A549 (cell line): ENCODE results near the gene PBRM1. TPM values are rescaled to one million over a fixed set of nuclear protein-coding genes. Genes with fewer than 3 reads are reported as not detected.
A peak's percentile ranks its signal among the peaks of the same experiment; 100 is the strongest.

ENCODE experiments used
- ATAC-seq, 2 experiments: fragments of 200-7000 bp in 1 of 2; fragments of >200 bp in 1 of 2; cut with Nextera tagmentation in 1 of 2; cut with Tn5 transposase in 1 of 2; 3 replicates each; pipeline versions ENCODE4 v1.8.0 to v1.9.1; 2018 to 2020; ENCODE audit warnings: mild to moderate bottlenecking in 1 of 2, moderate library complexity in 1 of 2
- CTCF ChIA-PET: fragments of 300-600 bp; sonication (Branson Sonifier 250); formaldehyde crosslinking; extraction: SDS; loops from one replicate; lab custom pipeline; 2021; ENCODE audit warnings: antibody characterized with exemption, inconsistent platforms; lab: Yijun Ruan, JAX
- POLR2A ChIA-PET: fragments of 350-600 bp; formaldehyde crosslinking; extraction: SDS; loops from one replicate; lab custom pipeline; 2021; ENCODE audit warnings: antibody characterized with exemption, inconsistent platforms; lab: Yijun Ruan, JAX
- DNase-seq, 2 experiments: peaks; one replicate each; pipeline versions ENCODE4 v3.0.0 to v3.0.0-alpha.2; 2011 to 2016; ENCODE audit warnings: low read depth in 1 of 2, low spot score in 1 of 2
- FAIRE-seq: peaks from 2 replicates; lab custom pipeline; 2011; peaks lifted over from hg19 to GRCh38; lab: Jason Lieb, UNC
- H3K27ac ChIP-seq, 2 experiments: fragments of >200 bp; sonication (Bioruptor Twin); formaldehyde crosslinking; 3 replicates each; pipeline ENCODE4 v1.5.1; 2016 to 2017
- H3K4me1 ChIP-seq: fragments of >200 bp; sonication (Bioruptor Twin); formaldehyde crosslinking; 3 replicates; pipeline ENCODE4 v1.6.1; 2016
- H3K4me2 ChIP-seq: fragments of >200 bp; sonication (Bioruptor Twin); formaldehyde crosslinking; 3 replicates; pipeline ENCODE4 v1.6.1; 2016
- H3K4me3 ChIP-seq: fragments of >200 bp; sonication (Bioruptor Twin); formaldehyde crosslinking; 3 replicates; pipeline ENCODE4 v1.5.1; 2016
- H3K9me3 ChIP-seq: fragments of >200 bp; sonication (Bioruptor Twin); formaldehyde crosslinking; 3 replicates; pipeline ENCODE4 v1.6.1; 2016
- BCL3 ChIP-seq: fragments of >200 bp; sonication (Bioruptor Twin); formaldehyde crosslinking; IDR thresholded peaks from 3 replicates; pipeline ENCODE4 v1.6.1; 2016
- CBX2 ChIP-seq: fragments of 200-600 bp; sonication (generic); IDR thresholded peaks from 2 replicates; pipeline ENCODE4 v1.6.1; 2016; ENCODE audit warnings: low read depth, mild to moderate bottlenecking, borderline replicate concordance
- CBX8 ChIP-seq: fragments of 200-600 bp; sonication (generic); IDR thresholded peaks from 2 replicates; pipeline ENCODE4 v1.6.1; 2016
- CHD2 ChIP-seq: fragments of 150-350 bp; IDR thresholded peaks from 2 replicates; pipeline ENCODE4 v1.6.1; 2014; ENCODE audit warnings: low read length; ENCODE audit not compliant: partially characterized antibody
- E2F6 ChIP-seq: IDR thresholded peaks from 2 replicates; pipeline ENCODE4 v1.6.1; 2012; ENCODE audit warnings: low read depth, borderline replicate concordance
- EHF ChIP-seq: fragments of 250-450 bp; sonication (Bioruptor Pico); IDR thresholded peaks from 2 replicates; pipeline ENCODE4 v1.5.0; 2020; ENCODE audit warnings: mild to moderate bottlenecking
- ELK1 ChIP-seq: fragments of 150-350 bp; IDR thresholded peaks from 2 replicates; pipeline ENCODE4 v1.6.1; 2014; ENCODE audit warnings: low read depth, mild to moderate bottlenecking, low read length
- ESRRA ChIP-seq: fragments of 150-350 bp; IDR thresholded peaks from 2 replicates; pipeline ENCODE4 v1.6.1; 2014; ENCODE audit warnings: mild to moderate bottlenecking, low read length, borderline replicate concordance
- FOSL2 ChIP-seq, 2 experiments: fragments of 450-650 bp in 1 of 2; fragments of >200 bp in 1 of 2; sonication (Bioruptor Twin) in 1 of 2; formaldehyde crosslinking; IDR thresholded peaks; 2 replicates each; pipeline versions ENCODE4 v1.5.0 to v1.6.1; 2016 to 2020; ENCODE audit warnings: mild to moderate bottlenecking in 1 of 2, moderate library complexity in 1 of 2
- GATA3 ChIP-seq: IDR thresholded peaks from 2 replicates; pipeline ENCODE4 v1.6.1; 2012; ENCODE audit warnings: borderline replicate concordance
- HES2 ChIP-seq: fragments of >200 bp; sonication (Bioruptor Twin); formaldehyde crosslinking; IDR thresholded peaks from 2 replicates; pipeline ENCODE4 v1.6.1; 2016
- HOXA7 ChIP-seq: fragments of 250-450 bp; sonication (Bioruptor Pico); IDR thresholded peaks from 2 replicates; pipeline ENCODE4 v1.5.0; 2020; ENCODE audit warnings: mild to moderate bottlenecking, moderate library complexity
- JUN ChIP-seq, 2 experiments: fragments of >200 bp; sonication (Bioruptor Twin); formaldehyde crosslinking; IDR thresholded peaks; 2 replicates in 1 of 2; 3 replicates in 1 of 2; pipeline ENCODE4 v1.6.1; 2016 to 2017
- KDM5A ChIP-seq: fragments of 200-600 bp; sonication (generic); IDR thresholded peaks from 2 replicates; pipeline ENCODE4 v1.6.1; 2016; ENCODE audit warnings: antibody characterized with exemption, mild to moderate bottlenecking
- MAX ChIP-seq: IDR thresholded peaks from 2 replicates; pipeline ENCODE4 v1.6.1; 2012
- PHF8 ChIP-seq: fragments of 200-600 bp; sonication (generic); IDR thresholded peaks from 2 replicates; pipeline ENCODE4 v1.6.1; 2016; ENCODE audit warnings: low read depth, mild to moderate bottlenecking, antibody characterized with exemption, moderate library complexity, borderline replicate concordance
- POLR2A ChIP-seq: IDR thresholded peaks from 2 replicates; pipeline ENCODE4 v1.6.1; 2012; ENCODE audit warnings: mild to moderate bottlenecking, low read length
- RAD21 ChIP-seq, 2 experiments: fragments of >200 bp in 1 of 2; sonication (Bioruptor Twin) in 1 of 2; formaldehyde crosslinking in 1 of 2; IDR thresholded peaks in 1 of 2; conservative IDR thresholded peaks in 1 of 2; 2 replicates in 1 of 2; 3 replicates in 1 of 2; pipeline ENCODE4 v1.6.1; 2012 to 2018; ENCODE audit warnings: inconsistent platforms in 1 of 2
- RARB ChIP-seq: fragments of 250-450 bp; sonication (Bioruptor Pico); IDR thresholded peaks from 2 replicates; pipeline ENCODE4 v1.8.0; 2021; ENCODE audit warnings: mild to moderate bottlenecking, moderate library complexity
- REST ChIP-seq: fragments of 200-600 bp; sonication (generic); IDR thresholded peaks from 2 replicates; pipeline ENCODE4 v1.6.1; 2016; ENCODE audit warnings: antibody characterized with exemption, mild to moderate bottlenecking, moderate library complexity
- SREBF2 ChIP-seq: fragments of 450-650 bp; IDR thresholded peaks from 2 replicates; pipeline ENCODE4 v1.6.1; 2014; ENCODE audit warnings: mild to moderate bottlenecking, moderate library complexity
- ZSCAN20 ChIP-seq: fragments of 250-450 bp; sonication (Bioruptor Pico); IDR thresholded peaks from 2 replicates; pipeline ENCODE4 v1.8.0; 2022; ENCODE audit warnings: mild to moderate bottlenecking, moderate library complexity
- WGBS: methylation state at CpG from one replicate; pipeline ENCODE4 v1.1.6; 2017; ENCODE audit errors: missing lambda C conversion rate; 5-methylcytosine and 5-hydroxymethylcytosine counted together
- polyA plus RNA-seq, 4 experiments: library from polyadenylated mRNA; depleted of rRNA in 3 of 4; stranded (reverse); fragments of >200 nt; fragmentation: RNase III in 1 of 4; extraction: RNeasy Plus Mini Kit Qiagen cat#74134 plus additional on column Dnase treatment in 1 of 4; gene quantifications; 2 replicates in 3 of 4; 3 replicates in 1 of 4; pipeline ENCODE4 v1.2.3, GENCODE V29; 2011 to 2017

PBRM1 gene
- polyA plus RNA-seq, 2 of the 4 experiments (the other 2 are of a cell fraction) = 15.0 to 21.6 TPM

GRCh38 chr3:52705688-52706686 is 20.3 kb upstream of the PBRM1 start, which contains the start of the genes GLT8D1 and SPCS1:
Gene GLT8D1 (minus strand): TSS chr3:52705791. CDS start chr3:52700460, 5,331 bp downstream.
Gene SPCS1 (plus strand): TSS chr3:52706106. CDS start chr3:52706247, 141 bp downstream.
- Histone ChIP-seq H3K4me1 (peaks cover 25% of the 10 kb centered on the region), H3K4me2 (peak within 1 kb of the TSS; percentile 97), H3K9me3 (no peaks in the 10 kb centered on the region)
- ATAC-seq = peak; percentile 92 to 97
- TF ChIP-seq CBX2 (no peak), PHF8 (peak; percentile 68), HES2 (no peak), CHD2 (no peak), HOXA7 (CRISPR knock-in tag) (no peak), RARB (CRISPR knock-in tag) (no peak), RAD21 (conservative IDR thresholded peaks at IDR 0.05 in 1 of 2, IDR thresholded peaks at IDR 0.05 in 1 of 2) (no peak), ZSCAN20 (CRISPR knock-in tag) (no peak), E2F6 (peak; percentile 52; the same call in 1 of the 2 replicates), POLR2A (peak; percentile 90), CBX8 (no peak), GATA3 (0 out of 2 replicates have a peak, but pooled peaks have one; percentile 27), ESRRA (no peak), KDM5A (peak; percentile 73), BCL3 (peak; percentile 48; the same call in 2 of the 3 replicates), FOSL2 (IDR thresholded peaks at IDR 0.05) (no peak), FOSL2 (CRISPR knock-in tag; IDR thresholded peaks at IDR 0.05) (no peak), JUN (IDR thresholded peaks at IDR 0.05) (peak; percentile 56 to 80; a peak in 4 of 5 replicates), MAX (peak; percentile 76), EHF (CRISPR knock-in tag) (no peak)
- TF ChIP-seq, all 56 proteins: peak for 8
- POLR2A ChIA-PET = interaction anchor here (0.9 to 1.7 kb wide), 5 partner anchors 10 to 35 kb away, joined by 3 to 6 read pairs (median 4); no protein-coding TSS in a partner anchor
- CTCF ChIA-PET = interaction anchor here (1.1 kb wide), 1 partner anchor 11 kb away, joined by 3 read pairs; no protein-coding TSS in a partner anchor
- H3K4me3 ChIP-seq = peak within 1 kb of the TSS; percentile 74
- 1% methylated on average over 19 of the region's 94 CpGs for WGBS
- FAIRE-seq = no peak
- DNase-seq = peak; percentile 71 to 88
- peak within 1 kb of the TSS; percentile 94 to 99 for H3K27ac ChIP-seq

GRCh38 chr3:52705438-52705687 is 19.6 kb upstream of the PBRM1 start:
- FAIRE-seq = no peak
- Histone ChIP-seq H3K4me3 (peak overlapping the region; percentile 74), H3K4me1 (peaks cover 25% of the 10 kb centered on the region), H3K27ac (peak overlapping the region; percentile 94 to 99), H3K4me2 (peak overlapping the region; percentile 95), H3K9me3 (no peaks in the 10 kb centered on the region)
- DNase-seq = no peak
- ATAC-seq = no peak; a peak in 3 of 6 replicates
- WGBS = 0% methylated on average over 2 of the region's 25 CpGs
- POLR2A ChIA-PET = interaction anchor here (0.9 to 1.7 kb wide), 4 partner anchors 11 to 35 kb away, joined by 3 to 6 read pairs (median 4); no protein-coding TSS in a partner anchor
- no peak for TF ChIP-seq ELK1
- TF ChIP-seq REST = no peak
- 0 out of 2 replicates have a peak, but pooled peaks have one; percentile 1 for TF ChIP-seq PHF8
- TF ChIP-seq SREBF2 = no peak
- CTCF ChIA-PET = interaction anchor here (1.1 kb wide), 1 partner anchor 10 kb away, joined by 3 read pairs; no protein-coding TSS in a partner anchor
